HEK293 (cell line): ENCODE results near the gene S100A6.
A peak's percentile ranks its signal among the peaks of the same experiment; 100 is the strongest.

Experiments used
- HIC1 ChIP-seq: fragments of 450-650 bp; formaldehyde crosslinking; IDR thresholded peaks from 2 replicates; pipeline ENCODE4 v1.5.1; 2016; ENCODE audit warnings: missing biosample characterization, missing genetic modification characterization
- IKZF3 ChIP-seq: fragments of 450-650 bp; IDR thresholded peaks from 2 replicates; pipeline ENCODE4 v1.5.0; 2018; ENCODE audit warnings: missing biosample characterization, mild to moderate bottlenecking, missing genetic modification characterization, moderate library complexity
- INSM2 ChIP-seq: fragments of 450-650 bp; formaldehyde crosslinking; IDR thresholded peaks from 2 replicates; pipeline ENCODE4 v1.5.1; 2016; ENCODE audit warnings: missing biosample characterization, missing genetic modification characterization
- KLF17 ChIP-seq: fragments of 450-650 bp; formaldehyde crosslinking; IDR thresholded peaks from 2 replicates; pipeline ENCODE4 v1.5.1; 2016; ENCODE audit warnings: missing biosample characterization, missing genetic modification characterization
- KLF8 ChIP-seq: fragments of 450-650 bp; formaldehyde crosslinking; IDR thresholded peaks from 2 replicates; pipeline ENCODE4 v1.5.1; 2016; ENCODE audit warnings: missing biosample characterization, missing genetic modification characterization
- PATZ1 ChIP-seq: fragments of 450-650 bp; formaldehyde crosslinking; IDR thresholded peaks from 2 replicates; pipeline ENCODE4 v1.5.1; 2016; ENCODE audit warnings: missing biosample characterization, missing genetic modification characterization
- SP7 ChIP-seq: fragments of 450-650 bp; formaldehyde crosslinking; IDR thresholded peaks from 2 replicates; pipeline ENCODE4 v1.5.1; 2016; ENCODE audit warnings: missing biosample characterization, missing genetic modification characterization
- WT1 ChIP-seq: fragments of 450-650 bp; formaldehyde crosslinking; IDR thresholded peaks from 2 replicates; pipeline ENCODE4 v1.5.1; 2016; ENCODE audit warnings: missing biosample characterization, missing genetic modification characterization
- YY2 ChIP-seq: fragments of 450-650 bp; formaldehyde crosslinking; IDR thresholded peaks from 2 replicates; pipeline ENCODE4 v1.5.1; 2016; ENCODE audit warnings: missing biosample characterization, missing genetic modification characterization
- ZBTB11 ChIP-seq: fragments of 450-650 bp; formaldehyde crosslinking; conservative IDR thresholded peaks from 2 replicates; pipeline ENCODE4 v1.5.1; 2016; ENCODE audit warnings: low read depth, missing biosample characterization, missing genetic modification characterization
- ZBTB6 ChIP-seq: fragments of 450-650 bp; formaldehyde crosslinking; IDR thresholded peaks from 2 replicates; pipeline ENCODE4 v1.5.1; 2017; ENCODE audit warnings: missing biosample characterization, missing genetic modification characterization
- ZNF24 ChIP-seq: fragments of 450-650 bp; formaldehyde crosslinking; IDR thresholded peaks from 2 replicates; pipeline ENCODE4 v1.5.1; 2016; ENCODE audit warnings: missing biosample characterization, missing genetic modification characterization
- ZNF280D ChIP-seq: fragments of 450-650 bp; formaldehyde crosslinking; IDR thresholded peaks from 2 replicates; pipeline ENCODE4 v1.5.1; 2016; ENCODE audit warnings: missing biosample characterization, missing genetic modification characterization
- ZNF366 ChIP-seq: fragments of 450-650 bp; formaldehyde crosslinking; conservative IDR thresholded peaks from 2 replicates; pipeline ENCODE4 v1.5.1; 2016; ENCODE audit warnings: missing biosample characterization, missing genetic modification characterization
- ZNF391 ChIP-seq: fragments of 450-650 bp; formaldehyde crosslinking; IDR thresholded peaks from 2 replicates; pipeline ENCODE4 v1.5.1; 2016; ENCODE audit warnings: low read depth, missing biosample characterization, missing genetic modification characterization, borderline replicate concordance
- ZNF488 ChIP-seq: fragments of 450-650 bp; formaldehyde crosslinking; IDR thresholded peaks from 2 replicates; pipeline ENCODE4 v1.5.1; 2016; ENCODE audit warnings: missing biosample characterization, missing genetic modification characterization
- ZNF501 ChIP-seq: fragments of 450-650 bp; formaldehyde crosslinking; IDR thresholded peaks from 2 replicates; pipeline ENCODE4 v1.5.1; 2016; ENCODE audit warnings: missing biosample characterization, missing genetic modification characterization
- ZNF558 ChIP-seq: fragments of 450-650 bp; formaldehyde crosslinking; IDR thresholded peaks from 2 replicates; pipeline ENCODE4 v1.5.1; 2016; ENCODE audit warnings: missing biosample characterization, missing genetic modification characterization
- ZNF600 ChIP-seq: fragments of 450-650 bp; formaldehyde crosslinking; IDR thresholded peaks from 2 replicates; pipeline ENCODE4 v1.5.1; 2016; ENCODE audit warnings: missing biosample characterization, missing genetic modification characterization
- ZNF610 ChIP-seq: fragments of 450-650 bp; formaldehyde crosslinking; IDR thresholded peaks from 2 replicates; pipeline ENCODE4 v1.5.1; 2016; ENCODE audit warnings: missing biosample characterization, missing genetic modification characterization, borderline replicate concordance
- ZNF660 ChIP-seq: fragments of 450-650 bp; IDR thresholded peaks from 2 replicates; pipeline ENCODE4 v1.5.1; 2018; ENCODE audit warnings: missing biosample characterization, mild to moderate bottlenecking, missing genetic modification characterization
- ZNF76 ChIP-seq: fragments of 450-650 bp; formaldehyde crosslinking; IDR thresholded peaks from 2 replicates; pipeline ENCODE4; 2016; ENCODE audit warnings: low read depth, missing biosample characterization, missing genetic modification characterization, borderline replicate concordance

The S100A6 gene

GRCh38 chr1:153568367-153569099 lies 32.7 kb upstream of the S100A6 start (continued):
- peak; percentile 62 for TF ChIP-seq ZBTB11 (tag by site-specific recombination)
- 0 out of 2 replicates have a peak, but pooled peaks have one; percentile 53 for TF ChIP-seq HIC1 (tag by site-specific recombination)
- peak; percentile 95 for TF ChIP-seq ZNF600 (tag by site-specific recombination)
- TF ChIP-seq ZNF610 (tag by site-specific recombination): no peak
- TF ChIP-seq ZNF660: peak; percentile 85
- TF ChIP-seq ZNF488: no peak
- 0 out of 2 replicates have a peak, but pooled peaks have one; percentile 47 for TF ChIP-seq ZNF24 (tag by site-specific recombination)
- no peak for TF ChIP-seq ZNF280D (tag by site-specific recombination)
- peak; percentile 47 for TF ChIP-seq SP7 (tag by site-specific recombination)
- TF ChIP-seq WT1 (tag by site-specific recombination): peak; percentile 42; the same call in 1 of the 2 replicates
- TF ChIP-seq ZNF366 (tag by site-specific recombination): peak; percentile 88
- TF ChIP-seq ZNF558: 0 out of 2 replicates have a peak, but pooled peaks have one; percentile 20
- 0 out of 2 replicates have a peak, but pooled peaks have one; percentile 71 for TF ChIP-seq ZNF391
- peak; percentile 69 for TF ChIP-seq KLF17
- TF ChIP-seq YY2 (tag by site-specific recombination): no peak
- peak; percentile 60 for TF ChIP-seq PATZ1
- peak; percentile 97 for TF ChIP-seq IKZF3 (tag by site-specific recombination)
- peak; percentile 67; the same call in 1 of the 2 replicates for TF ChIP-seq KLF8 (tag by site-specific recombination)
- no peak for TF ChIP-seq ZBTB6 (tag by site-specific recombination)
- peak; percentile 41; the same call in 1 of the 2 replicates for TF ChIP-seq ZNF76 (tag by site-specific recombination)
- peak; percentile 45; the same call in 1 of the 2 replicates for TF ChIP-seq ZNF501 (tag by site-specific recombination)
- TF ChIP-seq INSM2 (tag by site-specific recombination): 0 out of 2 replicates have a peak, but pooled peaks have one; percentile 13
